ENCODE data around the gene CHPF2.

The CHPF2 gene

GRCh38 chr7:151260471-151260870 lies 28.2 kb downstream of the CHPF2 start:
- FAIRE-seq (no peak), DNase-seq (ENCODE audit: insufficient read length, low spot score) (no peak)

DNA sequence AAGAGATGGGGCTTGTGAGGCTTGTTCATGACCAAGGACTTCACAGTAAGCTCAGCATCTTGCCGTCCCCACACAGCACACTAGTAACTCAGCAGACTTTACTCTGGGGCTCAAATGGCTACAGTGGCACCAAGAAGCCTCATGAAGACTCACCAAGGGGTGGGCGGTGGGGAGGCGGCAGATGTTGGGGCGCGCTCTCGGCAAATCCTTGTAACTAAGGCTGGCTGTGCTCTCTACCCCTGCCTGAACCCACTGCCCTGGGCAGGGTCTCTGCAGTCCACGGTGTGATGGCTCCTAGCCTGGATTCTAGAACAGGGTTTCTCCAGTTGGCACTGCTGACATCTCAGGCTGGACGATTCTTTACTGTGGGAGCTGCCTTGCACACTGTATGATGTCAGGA lies 28.6 kb downstream of the CHPF2 start:
- DNase-seq (ENCODE audit: insufficient read length, low spot score), result no peak
- no peak for FAIRE-seq

DNA sequence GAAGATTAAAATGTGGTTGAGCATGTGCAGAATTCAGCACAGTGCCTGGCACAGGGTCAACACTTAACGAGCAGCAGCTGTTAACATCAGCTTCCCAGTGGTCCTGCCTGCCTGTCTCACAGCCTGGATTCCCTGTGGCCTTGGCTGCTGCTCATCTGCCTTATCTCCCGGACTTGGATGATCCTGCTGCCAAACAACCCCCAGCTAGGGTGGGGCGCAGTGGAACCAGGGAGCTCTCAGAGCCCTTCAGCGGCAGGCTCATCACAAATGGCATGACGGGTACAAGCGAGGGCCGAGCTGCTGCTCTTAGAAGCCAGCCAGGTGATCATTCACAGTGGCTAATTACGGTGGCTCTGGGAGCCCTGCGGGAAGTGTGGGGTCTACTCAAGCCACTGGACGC lies 29.2 kb downstream of the CHPF2 start:
- DNase-seq (ENCODE audit: insufficient read length, low spot score) (no peak), FAIRE-seq (no peak)

DNA sequence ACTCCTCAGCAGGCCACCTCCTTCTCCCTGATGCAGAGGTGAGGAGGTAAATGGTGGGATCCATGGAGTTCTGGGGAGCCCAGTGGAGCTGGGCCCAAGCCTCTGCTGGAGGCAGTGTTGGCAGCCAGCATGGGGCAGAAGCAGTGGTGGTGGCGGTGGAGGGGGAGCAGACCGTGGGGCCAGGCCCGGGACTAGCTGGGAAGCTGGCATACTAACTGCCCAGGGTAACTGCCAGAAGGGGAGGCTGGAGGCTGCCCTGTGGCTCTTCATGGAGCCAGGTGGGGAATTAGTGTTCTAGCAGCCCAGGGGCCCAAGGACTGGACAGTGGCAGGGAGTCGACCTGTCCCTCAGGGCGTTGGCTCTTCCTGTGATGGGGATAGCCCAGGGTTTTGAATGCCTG lies 32.3 kb downstream of the CHPF2 start:
- FAIRE-seq (no peak), DNase-seq (ENCODE audit: insufficient read length, low spot score) (no peak)

DNA sequence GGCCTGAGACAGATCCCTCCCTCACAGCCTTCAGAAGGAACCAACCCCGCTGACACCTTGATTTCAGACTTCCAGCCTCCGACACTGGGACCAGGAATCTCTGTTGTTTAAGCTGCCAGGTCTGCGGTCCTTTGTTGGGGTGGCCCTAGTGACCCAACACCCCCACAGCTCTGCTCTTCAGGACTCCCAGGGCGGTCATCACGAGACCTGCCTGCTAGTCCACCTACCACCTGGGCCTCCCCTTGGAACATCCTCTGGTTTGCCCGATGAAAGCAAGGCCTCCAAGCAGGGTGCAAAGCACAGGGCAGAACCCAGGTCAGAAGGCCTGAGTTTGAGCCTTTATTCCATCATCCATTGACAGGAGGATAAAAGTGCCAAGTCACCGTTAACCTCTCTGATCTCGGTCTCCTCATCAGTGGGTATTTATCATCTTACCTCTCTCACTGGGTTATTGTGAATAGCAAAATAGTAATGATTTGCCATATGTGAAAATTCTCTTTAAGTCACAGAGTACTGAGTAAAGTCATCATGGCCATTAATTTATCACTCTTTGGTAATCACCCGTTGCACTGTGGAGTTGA lies 33.2 kb downstream of the CHPF2 start:
- FAIRE-seq, result no peak
- DNase-seq (ENCODE audit: insufficient read length, low spot score), result no peak

DNA sequence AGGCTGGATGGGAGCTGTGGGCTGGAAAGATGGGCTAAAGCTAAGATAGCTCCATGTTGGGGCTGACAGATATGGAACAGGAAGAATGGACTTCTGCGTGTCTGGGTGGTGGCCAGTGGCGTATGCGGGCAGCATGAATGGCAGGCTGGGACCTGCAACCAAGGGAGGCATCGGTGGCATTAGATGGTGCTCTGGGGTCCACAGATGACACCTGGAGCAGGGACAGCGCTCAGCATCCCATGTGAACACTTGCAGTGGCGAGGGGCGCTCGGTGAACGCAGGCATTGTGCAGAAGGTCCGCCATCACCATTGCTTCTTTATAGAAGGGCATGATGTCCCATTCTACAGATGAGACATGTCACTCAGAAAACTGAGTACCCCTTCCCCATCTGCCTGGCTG lies 37.2 kb downstream of the CHPF2 start:
- FAIRE-seq (no peak), DNase-seq (ENCODE audit: insufficient read length, low spot score) (no peak)

DNA sequence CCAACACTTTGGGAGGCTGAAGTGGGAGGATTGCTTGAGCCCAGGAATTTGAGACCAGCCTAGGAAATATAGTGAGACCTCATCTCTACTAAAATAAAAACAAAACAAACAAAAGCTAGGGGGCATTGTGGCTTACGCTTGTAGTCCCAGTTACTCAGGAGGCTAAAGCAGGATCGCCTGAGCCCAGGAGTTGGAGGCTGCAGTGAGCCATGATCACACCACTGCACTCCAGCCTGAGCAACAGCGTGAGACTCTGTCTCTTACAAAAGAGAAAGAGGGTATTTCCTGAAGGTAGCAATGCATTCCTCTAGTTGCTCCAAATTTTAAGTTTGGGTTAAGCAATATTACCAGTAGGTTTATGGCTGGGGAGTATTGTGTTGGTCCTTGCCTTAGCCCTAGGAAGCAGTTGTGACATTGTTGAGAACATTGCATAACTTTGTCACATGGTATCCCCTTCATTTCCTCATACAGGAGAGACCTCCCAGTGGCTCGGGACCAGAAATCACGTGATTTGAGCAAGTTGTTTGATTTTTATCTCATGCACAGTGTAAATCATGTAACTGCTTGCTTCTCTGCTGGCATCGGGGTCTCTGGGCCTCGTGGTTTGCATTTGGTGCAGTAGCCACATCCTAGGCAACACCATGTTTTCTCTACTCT lies 39.5 kb downstream of the CHPF2 start:
- DNase-seq (ENCODE audit: insufficient read length, low spot score) (no peak), FAIRE-seq (no peak)

DNA sequence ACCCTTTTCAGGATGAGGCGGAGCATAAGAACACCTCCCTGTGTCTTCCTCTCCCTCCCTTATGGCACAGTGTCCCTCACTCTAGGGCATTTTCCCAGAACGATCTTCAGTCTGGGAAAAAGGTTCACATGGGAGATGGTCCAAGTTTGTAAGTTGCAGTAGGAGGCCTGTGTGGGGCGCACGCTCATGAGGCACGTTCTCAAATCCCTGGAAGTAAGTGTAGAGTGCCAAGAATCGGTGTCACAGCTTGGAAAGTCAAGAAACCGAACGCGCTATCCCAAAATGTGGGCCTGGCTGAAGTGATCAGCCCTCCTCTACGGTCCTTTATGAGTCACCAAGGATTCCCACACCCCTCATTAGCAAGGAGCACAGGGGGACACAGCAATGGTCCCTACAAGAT lies 40.1 kb downstream of the CHPF2 start:
- FAIRE-seq (no peak), DNase-seq (ENCODE audit: insufficient read length, low spot score) (no peak)

DNA sequence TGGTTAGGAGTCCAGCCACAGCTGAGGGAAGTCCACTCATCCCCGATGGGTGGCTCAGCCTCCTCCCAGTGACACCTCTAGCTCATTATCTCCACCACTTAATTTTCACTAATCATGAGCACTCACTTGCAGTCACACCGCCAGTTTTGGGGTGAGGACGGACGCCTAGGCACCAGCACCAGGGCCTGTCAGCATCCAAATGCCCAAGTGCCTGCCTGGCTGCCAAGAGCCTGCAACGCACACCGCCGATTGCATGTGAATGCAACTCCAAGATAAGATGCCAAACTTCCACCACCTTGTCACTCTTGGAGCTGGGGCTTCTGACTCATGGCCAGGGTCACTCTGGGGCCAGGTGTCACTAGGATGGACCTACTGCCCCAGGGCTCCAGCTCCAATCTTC lies 40.6 kb downstream of the CHPF2 start:
- FAIRE-seq, result no peak
- no peak for DNase-seq (ENCODE audit: insufficient read length, low spot score)

DNA sequence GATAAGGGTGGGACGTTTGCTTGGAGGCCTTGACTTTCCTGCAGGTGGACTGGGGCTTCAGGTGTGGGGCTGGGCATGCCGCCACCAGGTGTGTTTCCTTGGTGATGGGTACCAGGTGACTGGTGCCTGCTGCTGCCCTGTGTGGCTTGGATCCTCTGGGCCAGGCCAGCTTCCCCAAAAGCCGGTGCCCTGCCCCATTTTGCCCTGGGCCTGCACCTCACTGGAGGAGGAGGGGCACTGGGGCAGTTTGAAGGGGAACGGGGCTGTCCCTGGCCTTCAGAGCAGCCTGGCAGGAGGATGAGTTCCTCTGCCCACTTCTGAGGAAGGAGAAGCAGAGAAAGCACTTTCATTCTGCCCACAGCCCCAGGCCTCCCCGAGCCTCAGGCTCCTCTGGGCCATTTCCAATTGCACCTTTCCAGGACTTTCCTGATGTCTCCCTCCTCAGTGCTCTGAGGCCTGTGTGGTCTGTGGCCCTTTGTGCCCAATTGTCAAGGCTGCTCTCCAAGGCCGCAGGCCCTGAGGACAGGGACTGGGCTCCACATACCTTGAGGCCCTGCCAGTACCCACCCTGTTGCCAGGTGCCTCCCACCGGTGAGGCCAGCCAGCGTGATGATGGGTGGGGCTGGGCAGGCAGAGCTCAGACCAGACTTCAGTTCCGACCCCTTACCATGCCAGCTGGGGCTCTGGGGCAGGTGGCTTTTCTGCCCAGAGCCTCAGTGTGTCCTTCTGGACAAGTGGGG lies 41.5 kb downstream of the CHPF2 start:
- FAIRE-seq, result no peak
- no peak for DNase-seq (ENCODE audit: insufficient read length, low spot score)

GRCh38 chr7:151274396-151274795 lies 42.1 kb downstream of the CHPF2 start:
- DNase-seq (ENCODE audit: insufficient read length, low spot score), result no peak
- no peak for FAIRE-seq

DNA sequence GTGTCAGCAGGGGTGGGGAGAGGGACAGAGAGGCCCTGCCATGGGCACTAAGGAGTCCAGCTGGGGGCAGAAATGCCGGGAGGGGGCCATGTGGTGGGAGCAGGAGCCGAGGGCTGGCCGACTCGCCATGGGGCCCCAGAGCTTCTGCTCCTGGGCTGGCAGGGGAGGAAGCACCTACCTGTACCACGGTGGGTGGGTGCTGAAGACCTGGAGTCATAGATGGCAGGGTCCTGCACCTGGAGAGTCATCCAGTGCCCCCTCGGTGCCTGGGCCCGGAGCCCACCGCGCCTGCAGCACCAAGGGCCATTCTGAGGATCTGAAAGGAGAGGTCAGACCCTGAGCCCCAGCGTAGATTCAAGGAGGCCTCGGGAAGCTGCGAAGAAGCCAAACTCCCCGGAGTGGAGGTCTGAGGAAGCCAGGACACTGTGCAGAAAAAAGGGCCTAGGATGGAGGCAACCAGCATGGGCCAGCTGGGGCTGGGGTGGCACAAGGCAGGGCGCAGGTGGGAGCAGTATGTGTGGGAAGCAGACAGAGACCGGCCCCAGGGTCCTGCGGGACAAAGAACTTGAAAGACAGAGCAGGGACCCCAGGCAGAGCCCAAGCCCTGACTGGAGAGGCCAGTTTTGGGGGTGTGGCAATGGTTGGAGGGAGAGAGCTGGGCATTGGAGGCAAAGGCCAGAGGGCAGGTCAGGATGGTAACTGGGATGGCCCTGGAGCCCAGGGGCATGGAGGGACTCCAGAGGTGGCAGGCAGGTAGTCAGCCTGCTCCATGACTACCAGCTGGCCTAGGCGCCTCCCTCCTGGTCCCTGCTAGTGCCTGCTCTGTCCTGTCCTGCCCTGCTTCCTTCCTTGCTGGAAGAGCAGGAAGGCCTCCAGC lies 42.9 kb downstream of the CHPF2 start:
- FAIRE-seq, result no peak

DNA sequence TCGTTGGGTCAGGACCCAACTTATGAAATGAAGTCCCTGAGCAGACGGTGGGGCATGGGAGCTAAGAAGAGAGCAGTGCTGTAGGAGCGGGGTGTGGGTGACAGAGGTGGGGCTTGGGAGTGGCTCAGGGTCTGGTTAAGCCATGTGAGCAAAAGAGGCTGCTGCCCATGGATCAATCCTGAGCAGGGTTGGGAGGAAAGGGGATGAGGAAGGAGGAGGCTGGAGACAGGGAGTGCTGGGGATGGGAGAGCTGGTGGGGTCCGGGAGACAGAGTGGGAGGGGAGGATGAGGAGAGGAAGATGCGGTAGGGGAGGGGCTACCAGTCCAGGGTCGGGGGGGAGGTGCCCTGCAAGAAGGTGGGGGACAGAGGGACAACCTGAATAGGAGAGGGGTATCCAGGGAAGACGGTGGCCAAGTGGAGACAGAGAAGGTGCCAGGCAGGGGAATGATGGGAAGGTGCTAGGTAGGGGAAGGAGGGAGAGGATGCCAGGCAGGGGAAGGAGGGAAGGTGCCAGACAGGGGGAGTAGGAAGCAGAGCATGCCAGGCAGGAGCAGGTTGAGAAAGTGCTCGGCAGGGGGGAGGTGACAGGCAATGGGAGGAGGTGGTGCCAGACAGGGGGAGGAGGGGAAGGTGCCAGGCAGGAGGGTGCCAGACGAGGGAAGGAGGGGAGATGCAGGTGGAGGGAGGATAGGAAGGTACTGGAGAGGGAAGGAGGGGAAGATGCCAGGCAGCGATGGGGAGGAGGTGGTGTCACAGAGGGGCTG lies 43.7 kb downstream of the CHPF2 start:
- DNase-seq (ENCODE audit: insufficient read length, low spot score) (no peak), FAIRE-seq (no peak)

More for the DNA sequence above, 42.9 kb downstream of the CHPF2 start:
- no peak for DNase-seq (ENCODE audit: insufficient read length, low spot score)

DNA sequence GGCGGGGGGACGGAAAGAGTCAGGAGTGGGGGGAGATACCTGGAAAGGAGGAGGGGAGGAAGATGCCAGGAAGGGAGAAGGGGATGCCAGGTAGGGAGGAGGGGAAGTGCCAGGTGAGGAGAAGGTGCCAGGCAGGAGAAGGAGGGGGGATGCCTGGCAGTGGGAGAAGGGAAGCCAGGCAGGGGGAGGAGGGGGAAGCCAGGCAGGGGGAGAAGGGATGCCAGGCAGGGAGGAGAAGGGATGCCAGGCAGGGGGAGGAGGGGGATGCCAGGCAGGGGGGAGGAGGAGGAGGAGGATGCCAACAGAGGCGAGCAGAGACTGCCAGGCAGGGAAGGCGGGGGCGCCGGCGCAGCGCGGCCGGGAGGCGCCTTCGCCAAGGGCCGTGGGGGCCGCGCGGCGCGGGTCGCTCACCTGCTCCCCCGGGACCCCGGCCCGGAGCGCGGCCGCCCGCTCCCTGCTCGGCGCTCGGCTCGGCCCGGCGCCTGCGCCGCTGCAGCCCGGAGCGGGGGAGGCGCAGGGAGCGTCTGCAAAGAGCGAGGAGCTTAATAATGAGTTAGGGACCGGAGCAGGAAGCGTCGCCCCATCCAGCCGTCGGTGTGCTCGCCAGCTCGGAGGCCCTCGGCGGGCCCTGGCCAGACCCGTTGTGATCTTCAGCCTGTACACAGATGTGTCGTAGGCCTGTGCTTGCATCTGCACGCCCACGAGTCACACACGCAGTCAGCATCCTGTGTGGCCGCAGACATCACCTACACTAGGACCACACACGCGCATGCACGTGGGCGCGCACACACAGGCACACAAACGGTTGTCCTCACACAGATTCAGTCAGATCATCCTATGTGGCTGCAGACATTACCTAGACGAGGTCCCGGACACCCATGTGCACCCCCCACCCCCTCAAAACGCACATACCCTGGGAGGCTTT lies 44.6 kb downstream of the CHPF2 start:
- FAIRE-seq (peak; percentile 13), DNase-seq (ENCODE audit: insufficient read length, low spot score) (peak; percentile 54)

DNA sequence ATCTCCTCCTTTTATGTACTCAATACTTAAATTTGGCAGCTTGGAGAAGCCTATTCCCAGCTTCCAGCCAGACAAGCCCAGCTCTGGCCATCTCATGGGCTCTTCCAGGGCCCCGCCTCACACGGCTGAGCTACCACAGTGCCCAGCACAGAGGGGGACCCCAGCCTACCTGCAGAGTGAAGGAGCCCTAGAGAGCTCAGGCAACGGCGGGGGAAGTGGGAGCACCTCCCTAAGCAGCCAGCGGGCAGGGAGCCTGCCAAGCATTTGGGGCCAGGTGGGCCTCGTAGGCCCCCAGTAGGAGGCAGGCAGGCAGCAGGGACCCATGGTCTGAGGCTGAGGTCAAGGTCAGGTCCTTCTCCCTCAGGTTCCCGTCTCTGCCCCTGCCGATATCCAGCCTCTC lies 45.3 kb downstream of the CHPF2 start:
- no peak for FAIRE-seq

DNA sequence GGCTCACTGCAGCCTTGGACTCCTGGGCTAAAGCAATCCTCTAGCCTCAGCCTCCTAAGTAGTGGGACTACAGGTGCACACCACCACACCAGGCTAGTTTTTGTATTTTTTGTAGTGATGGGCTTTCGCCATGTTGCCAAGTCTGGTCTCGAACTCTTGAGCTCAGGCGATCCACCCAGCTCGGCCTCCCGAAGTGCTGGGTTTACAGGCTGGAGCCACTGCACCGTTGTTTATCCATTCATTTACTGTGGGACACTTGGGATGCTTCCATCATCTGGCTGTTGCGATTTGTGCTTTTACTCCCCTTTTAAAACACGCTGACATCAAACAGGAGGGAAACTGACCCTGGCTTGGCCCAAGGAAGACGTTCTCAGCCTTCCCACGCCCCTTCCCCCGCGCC lies 46.7 kb downstream of the CHPF2 start:
- DNase-seq (ENCODE audit: insufficient read length, low spot score) (no peak), FAIRE-seq (no peak)

More for the DNA sequence above, 45.3 kb downstream of the CHPF2 start:
- no peak for DNase-seq (ENCODE audit: insufficient read length, low spot score)

DNA sequence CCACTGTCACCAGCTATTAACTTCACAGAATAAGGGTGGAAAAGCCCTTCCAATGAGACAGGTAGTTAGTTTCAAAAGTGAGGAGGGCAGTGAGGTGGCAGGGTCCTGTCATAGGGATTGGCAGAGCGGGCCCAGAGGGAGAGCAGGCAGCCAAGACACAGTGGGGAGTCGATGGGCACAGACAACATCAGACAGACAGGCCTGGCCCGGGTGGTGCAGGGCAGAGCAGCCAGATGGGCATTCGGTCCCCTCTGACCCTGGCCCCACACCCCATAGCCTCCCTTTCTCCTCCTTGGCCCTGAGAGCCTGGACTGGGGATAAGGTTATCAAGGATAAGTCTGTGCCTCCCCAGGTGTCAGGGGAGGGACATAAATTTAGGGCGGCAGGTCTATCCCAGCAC lies 47.6 kb downstream of the CHPF2 start:
- DNase-seq (ENCODE audit: insufficient read length, low spot score), result no peak

DNA sequence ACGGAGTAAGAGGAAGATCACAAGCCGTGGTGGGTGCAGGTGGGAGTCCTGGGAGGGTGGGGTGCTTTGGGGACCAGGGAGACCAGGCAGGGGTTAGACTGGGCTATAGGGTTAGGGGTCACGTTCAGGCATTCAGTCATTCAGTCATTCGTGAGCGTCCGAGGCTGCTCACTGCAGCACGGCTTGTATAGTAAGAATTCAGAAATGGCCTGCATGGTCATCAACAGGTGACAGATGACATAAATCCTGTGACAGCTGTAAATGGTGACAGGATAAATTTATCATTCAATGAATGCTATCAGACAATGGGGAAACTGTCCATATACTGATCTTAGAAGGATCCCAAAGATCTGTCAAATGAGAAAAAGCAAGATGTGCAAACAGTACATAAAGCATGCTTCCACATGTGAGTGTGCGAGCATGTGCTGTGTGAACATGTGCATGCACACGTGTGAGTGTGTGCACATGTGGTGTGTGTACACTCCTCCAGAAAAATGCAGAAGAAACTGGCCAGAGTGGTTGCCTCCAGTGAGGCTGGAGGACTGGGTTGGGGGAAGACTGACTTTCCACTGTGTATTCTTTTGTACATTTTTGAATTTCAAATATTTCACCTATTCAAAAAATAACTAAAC lies 48.2 kb downstream of the CHPF2 start:
- no peak for FAIRE-seq
- no peak for DNase-seq (ENCODE audit: insufficient read length, low spot score)

More for the DNA sequence above, 47.6 kb downstream of the CHPF2 start:
- FAIRE-seq, result no peak

GRCh38 chr7:151281686-151282085 lies 49.4 kb downstream of the CHPF2 start:
- FAIRE-seq (no peak), DNase-seq (ENCODE audit: insufficient read length, low spot score) (no peak)
